Measurements from ENCODE around the gene CTTNBP2. TPM values are rescaled to one million over a fixed set of nuclear protein-coding genes. Genes with fewer than 3 reads are reported as not detected.
A peak's percentile ranks its signal among the peaks of the same experiment; 100 is the strongest.

CTTNBP2 gene
- total and polyA plus RNA-seq, 7 donors = 0.60 to 11.1 (median 4.9) TPM

DNA sequence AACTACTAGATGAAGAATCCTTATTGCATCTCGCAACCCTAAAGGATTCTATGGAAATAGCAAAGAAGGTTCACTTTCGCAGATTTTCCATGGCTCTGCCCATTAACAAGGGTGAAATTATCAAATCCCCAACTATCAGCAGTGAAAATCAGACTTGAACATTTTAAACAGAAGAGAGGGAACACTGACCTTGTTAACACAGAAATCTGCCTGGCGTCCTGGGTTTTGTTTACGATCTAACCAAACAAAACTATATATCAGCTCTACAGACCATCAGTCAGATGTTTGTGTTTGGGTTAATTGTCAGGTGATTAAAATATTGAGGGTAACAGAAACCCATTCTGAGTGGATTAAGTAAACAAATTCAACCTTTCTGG is 1.9 kb downstream of the CTTNBP2 start:
- DNase-seq = no peak
- Histone ChIP-seq H3K9me3 (no peaks in the 10 kb centered on the region), H3K27ac (peak overlapping the region in 2 of 4 donors; percentile 72 to 87), H3K4me3 (peak overlapping the region in 1 of 4 donors; percentile 95), H3K27me3 (no peaks in the 10 kb centered on the region), H3K4me1 (peaks cover 0 to 45% (median 35%) of the 10 kb centered on the region in 4 donors), H3K36me3 (no peaks in the 10 kb centered on the region)
- intact Hi-C loops (cut with DNase I) = loop anchor here (5.0 to 10.0 kb wide), 3 partner anchors 47 to 313 kb away; partner anchors contain the start of gene LSM8
- no peak for TF ChIP-seq POLR2A (IDR thresholded peaks at IDR 0.05)
- TF ChIP-seq, protein P1, sequence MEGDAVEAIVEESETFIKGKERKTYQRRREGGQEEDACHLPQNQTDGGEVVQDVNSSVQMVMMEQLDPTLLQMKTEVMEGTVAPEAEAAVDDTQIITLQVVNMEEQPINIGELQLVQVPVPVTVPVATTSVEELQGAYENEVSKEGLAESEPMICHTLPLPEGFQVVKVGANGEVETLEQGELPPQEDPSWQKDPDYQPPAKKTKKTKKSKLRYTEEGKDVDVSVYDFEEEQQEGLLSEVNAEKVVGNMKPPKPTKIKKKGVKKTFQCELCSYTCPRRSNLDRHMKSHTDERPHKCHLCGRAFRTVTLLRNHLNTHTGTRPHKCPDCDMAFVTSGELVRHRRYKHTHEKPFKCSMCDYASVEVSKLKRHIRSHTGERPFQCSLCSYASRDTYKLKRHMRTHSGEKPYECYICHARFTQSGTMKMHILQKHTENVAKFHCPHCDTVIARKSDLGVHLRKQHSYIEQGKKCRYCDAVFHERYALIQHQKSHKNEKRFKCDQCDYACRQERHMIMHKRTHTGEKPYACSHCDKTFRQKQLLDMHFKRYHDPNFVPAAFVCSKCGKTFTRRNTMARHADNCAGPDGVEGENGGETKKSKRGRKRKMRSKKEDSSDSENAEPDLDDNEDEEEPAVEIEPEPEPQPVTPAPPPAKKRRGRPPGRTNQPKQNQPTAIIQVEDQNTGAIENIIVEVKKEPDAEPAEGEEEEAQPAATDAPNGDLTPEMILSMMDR (IDR thresholded peaks at IDR 0.05) = no peak
- TF ChIP-seq POLR2AphosphoS5 (IDR thresholded peaks at IDR 0.05) = no peak
- no peak for TF ChIP-seq EP300 (IDR thresholded peaks at IDR 0.05)
- WGBS, 2 donors = 61 to 72% methylated on average over 4 of the region's 4 CpGs

DNA sequence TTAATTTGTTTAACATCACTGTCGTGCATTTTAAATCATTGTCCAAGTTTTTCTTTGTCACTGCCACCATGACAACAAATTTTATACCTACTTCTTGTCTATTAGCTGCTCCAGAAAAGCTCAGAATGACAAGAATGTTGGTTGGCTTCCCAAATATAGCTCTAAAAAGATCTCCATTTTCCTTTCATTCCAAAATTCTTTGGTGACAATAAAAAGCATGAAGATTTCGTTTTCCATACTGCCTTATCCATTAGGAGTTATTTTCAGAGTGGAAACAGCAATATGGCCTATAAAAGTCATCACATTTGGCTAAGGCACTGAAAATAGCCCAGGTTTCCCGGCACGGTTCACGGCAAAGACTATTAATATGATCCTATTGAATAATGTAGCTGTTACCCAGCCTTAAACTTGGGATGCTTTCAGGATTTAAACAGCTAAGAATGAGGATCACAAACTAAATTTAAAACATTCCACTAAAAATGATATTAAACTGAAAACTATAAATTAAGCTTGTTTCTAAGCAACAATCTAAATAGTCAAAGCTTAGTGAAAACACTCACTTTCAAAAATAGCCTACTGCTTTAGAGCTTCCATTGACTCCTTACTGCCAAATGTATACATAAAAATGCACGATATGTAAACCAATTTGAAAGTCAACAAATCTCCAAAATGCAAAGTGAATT is 2.7 kb downstream of the CTTNBP2 start:
- Histone ChIP-seq H3K27ac (peak overlapping the region in 1 of 4 donors; percentile 87), H3K4me3 (no peak overlapping the region), H3K27me3 (no peaks in the 10 kb centered on the region), H3K4me1 (peaks cover 0 to 45% (median 35%) of the 10 kb centered on the region in 4 donors), H3K36me3 (no peaks in the 10 kb centered on the region), H3K9me3 (no peaks in the 10 kb centered on the region)
- no peak for DNase-seq
- 71 to 78% methylated on average over 6 of the region's 6 CpGs for whole genome bisulfite sequencing, 2 donors
- intact Hi-C loops (cut with DNase I) = loop anchor here (5.0 to 10.0 kb wide), 3 partner anchors 46 to 314 kb away; partner anchors contain the start of gene LSM8
- TF ChIP-seq, protein P1 (IDR thresholded peaks at IDR 0.05) = no peak
- TF ChIP-seq POLR2A (IDR thresholded peaks at IDR 0.05) (no peak), POLR2AphosphoS5 (IDR thresholded peaks at IDR 0.05) (no peak), EP300 (IDR thresholded peaks at IDR 0.05) (no peak)

DNA sequence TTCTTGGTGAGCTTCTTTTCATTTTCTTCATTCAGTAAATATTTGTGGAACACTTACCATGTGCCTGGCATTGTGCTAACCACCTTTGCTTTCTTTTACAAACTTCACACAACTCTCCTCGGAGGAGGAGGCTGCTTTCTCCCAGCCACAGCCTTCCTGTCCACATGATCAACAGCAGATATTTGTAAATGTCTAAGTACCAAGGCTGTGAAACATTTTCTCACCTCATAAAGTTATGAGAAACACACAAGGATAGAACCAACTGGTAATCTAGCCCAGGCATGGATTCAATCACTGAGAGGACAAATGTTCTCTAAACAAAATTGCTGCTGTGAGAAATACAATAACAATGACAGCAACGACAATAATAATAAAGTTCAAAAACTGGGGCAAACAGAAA is 3.9 kb downstream of the CTTNBP2 start:
- no peak for DNase-seq
- 59 to 63% methylated on average over 2 of the region's 2 CpGs for WGBS, 2 donors
- no peaks in the 10 kb centered on the region for H3K27me3 ChIP-seq
- H3K4me1 ChIP-seq = peaks cover 0 to 46% (median 35%) of the 10 kb centered on the region in 4 donors
- no peak overlapping the region for H3K27ac ChIP-seq
- H3K9me3 ChIP-seq = no peaks in the 10 kb centered on the region
- no peak overlapping the region for H3K4me3 ChIP-seq
- TF ChIP-seq, protein P1 (IDR thresholded peaks at IDR 0.05) = no peak
- TF ChIP-seq POLR2AphosphoS5 (IDR thresholded peaks at IDR 0.05) (peak; percentile 24 to 87 (median 66)), POLR2A (IDR thresholded peaks at IDR 0.05) (no peak)
- intact Hi-C loops (cut with DNase I) = no loop called here
- no peaks in the 10 kb centered on the region for H3K36me3 ChIP-seq

DNA sequence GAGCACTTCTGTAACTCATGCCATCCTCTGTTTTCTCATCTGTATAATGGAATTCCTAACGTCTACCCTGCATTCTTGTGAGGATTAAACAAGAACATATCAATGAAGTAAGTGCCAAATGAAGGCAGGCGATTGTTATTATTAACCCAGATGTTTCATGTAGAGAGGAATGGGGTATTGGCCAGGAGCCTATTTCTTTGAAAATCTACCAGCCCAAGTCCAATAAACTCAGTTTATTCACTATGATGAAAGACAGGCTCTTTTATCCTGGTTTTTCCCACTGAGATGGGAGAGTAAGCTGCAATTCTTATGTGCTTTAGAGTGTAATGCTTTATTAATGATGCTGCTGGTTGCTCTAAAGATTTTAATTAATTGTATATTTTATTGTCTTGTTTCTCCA is 9.6 kb downstream of the CTTNBP2 start:
- peak in 2 of 4 donors; percentile 73 to 75 for TF ChIP-seq POLR2AphosphoS5 (IDR thresholded peaks at IDR 0.05)
- TF ChIP-seq, protein P1 (IDR thresholded peaks at IDR 0.05) = no peak
- intact Hi-C loops (cut with DNase I) = no loop called here
- Histone ChIP-seq H3K9me3 (no peaks in the 10 kb centered on the region), H3K36me3 (no peaks in the 10 kb centered on the region), H3K27me3 (no peaks in the 10 kb centered on the region), H3K27ac (no peak overlapping the region), H3K4me1 (peaks cover 0 to 16% (median 10%) of the 10 kb centered on the region in 4 donors), H3K4me3 (no peak overlapping the region)
- WGBS, 2 donors = 73 to 83% methylated on average over 2 of the region's 2 CpGs
- DNase-seq = no peak
